NCI-H146 treated with DMSO at 0.1 percent for 48 hours (cell line): ENCODE measurements around the gene HYAL2.
A peak's percentile ranks its signal among the peaks of the same experiment; 100 is the strongest.

ENCODE experiments used
- DNase-seq: peaks from one replicate; lab custom pipeline; 2025; ENCODE audit not compliant: unreplicated experiment; lab: John Stamatoyannopoulos, UW

HYAL2 gene

GRCh38 chr3:50322386-50323091, at the start of gene HYAL2:
TSS of gene HYAL2 (minus strand) at chr3:50322745. CDS start at chr3:50320489, 2,256 bp downstream.
- no peak for DNase-seq

- DNase-seq, result no peak
Observed at GRCh38 chr3:50371133-50371685, 48.7 kb upstream of the HYAL2 start.

DNA sequence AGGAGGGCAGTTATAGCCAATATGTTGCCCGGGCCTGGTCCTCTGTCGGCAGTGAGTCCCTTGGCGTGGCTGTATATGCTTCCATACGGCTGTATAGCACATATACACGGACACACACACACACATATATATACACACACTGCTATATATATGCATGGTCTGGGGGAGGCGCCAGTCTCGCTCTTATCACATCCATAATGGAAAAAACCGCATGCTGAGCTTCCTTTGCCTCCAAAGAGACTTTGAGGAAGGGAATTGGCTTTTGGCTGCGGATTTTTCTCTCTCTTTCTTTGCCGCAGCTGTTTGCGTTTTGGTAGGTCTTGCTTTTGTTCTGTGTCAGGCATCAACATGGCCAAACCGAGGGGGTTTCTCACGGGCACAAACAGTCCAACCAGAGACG, 48.0 kb upstream of the HYAL2 start:
- DNase-seq, result no peak

DNA sequence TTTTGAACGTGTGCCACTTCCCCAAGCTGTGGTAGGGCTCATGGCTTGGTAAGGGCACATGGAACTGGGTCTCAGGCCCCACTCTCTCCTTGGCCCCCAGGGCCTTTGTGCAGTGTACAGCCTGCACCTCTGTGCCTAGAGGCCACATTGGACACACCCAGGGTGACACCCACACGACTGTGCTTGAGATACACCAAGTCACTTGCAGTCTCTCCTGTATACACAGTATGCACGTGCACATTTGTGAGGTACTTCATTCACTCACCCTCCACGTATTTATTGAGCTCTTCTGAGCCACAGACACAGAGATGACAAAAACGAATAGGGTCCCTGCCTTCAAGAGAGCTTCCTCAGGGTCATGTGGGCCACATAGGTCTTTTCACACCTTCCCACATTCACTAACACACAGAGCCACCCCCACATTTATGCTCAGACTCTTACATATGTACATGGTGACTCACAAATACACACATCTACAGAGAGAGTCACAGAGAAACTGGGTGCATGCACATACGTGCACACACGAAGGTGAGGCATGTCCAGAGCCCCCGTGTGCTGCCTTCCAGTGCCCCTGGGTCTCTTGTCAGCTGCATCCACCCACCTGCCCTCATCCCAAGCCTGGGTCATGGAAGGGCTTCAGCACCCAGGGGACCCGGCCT, 46.6 kb upstream of the HYAL2 start:
- no peak for DNase-seq

GRCh38 chr3:50365842-50366220, 43.3 kb upstream of the HYAL2 start:
- DNase-seq, result no peak

DNA sequence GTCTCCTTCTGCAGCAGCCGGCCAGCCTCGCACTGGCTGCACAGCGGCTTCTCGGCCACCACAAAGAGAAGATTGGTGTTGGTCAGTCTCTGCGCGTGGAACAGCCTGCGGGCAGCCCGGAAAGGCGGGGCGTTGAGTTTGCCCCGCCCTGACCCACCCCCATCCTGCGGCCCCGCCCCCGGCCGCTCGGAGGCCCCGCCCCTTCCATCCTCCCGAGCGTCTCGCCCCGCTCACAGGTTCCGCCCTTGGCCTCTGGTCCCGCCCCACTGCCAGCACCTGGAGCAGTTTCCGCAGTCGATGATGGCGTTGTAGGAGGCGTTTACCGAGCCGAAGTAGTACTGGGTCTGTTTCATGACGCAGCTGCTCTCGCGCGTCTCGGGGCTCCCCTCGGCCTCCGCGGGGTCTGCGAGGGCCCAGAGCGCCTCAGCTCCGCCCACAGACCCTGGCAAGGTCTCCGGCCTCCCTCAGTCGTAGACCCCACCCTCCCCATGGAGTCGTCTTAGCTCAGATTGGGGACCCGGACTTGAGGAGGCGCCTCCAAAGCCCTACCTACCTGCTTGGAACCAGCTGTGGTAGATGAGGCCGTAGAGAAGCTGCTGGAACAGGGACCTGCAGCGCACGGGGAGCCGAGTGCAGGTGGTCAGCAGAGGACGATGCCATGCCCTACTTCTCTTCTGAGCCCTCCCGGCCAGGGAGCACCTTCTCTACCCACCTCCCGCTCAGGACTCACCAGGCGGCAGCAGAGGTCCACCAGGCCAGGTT, 42.7 kb upstream of the HYAL2 start:
- peak; percentile 58 for DNase-seq

GRCh38 chr3:50364573-50365079, 42.1 kb upstream of the HYAL2 start:
- no peak for DNase-seq

DNA sequence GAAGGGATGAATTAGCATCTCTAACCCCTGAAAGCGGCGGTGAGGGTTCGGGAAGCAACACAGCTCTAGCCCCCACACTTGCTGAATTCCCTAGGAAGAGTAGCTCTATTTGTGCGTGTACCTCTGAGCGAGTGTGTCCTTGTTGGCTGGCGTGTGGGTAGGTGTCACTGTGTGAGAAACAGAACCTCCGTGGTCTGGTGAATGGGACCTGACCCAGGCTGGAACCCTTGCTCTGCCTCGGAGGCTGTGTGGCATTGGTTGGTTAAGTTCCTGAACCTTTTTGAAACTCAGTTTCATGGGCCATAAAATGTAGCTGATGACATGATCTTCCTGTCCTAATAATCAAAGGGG, 37.2 kb upstream of the HYAL2 start:
- no peak for DNase-seq

DNA sequence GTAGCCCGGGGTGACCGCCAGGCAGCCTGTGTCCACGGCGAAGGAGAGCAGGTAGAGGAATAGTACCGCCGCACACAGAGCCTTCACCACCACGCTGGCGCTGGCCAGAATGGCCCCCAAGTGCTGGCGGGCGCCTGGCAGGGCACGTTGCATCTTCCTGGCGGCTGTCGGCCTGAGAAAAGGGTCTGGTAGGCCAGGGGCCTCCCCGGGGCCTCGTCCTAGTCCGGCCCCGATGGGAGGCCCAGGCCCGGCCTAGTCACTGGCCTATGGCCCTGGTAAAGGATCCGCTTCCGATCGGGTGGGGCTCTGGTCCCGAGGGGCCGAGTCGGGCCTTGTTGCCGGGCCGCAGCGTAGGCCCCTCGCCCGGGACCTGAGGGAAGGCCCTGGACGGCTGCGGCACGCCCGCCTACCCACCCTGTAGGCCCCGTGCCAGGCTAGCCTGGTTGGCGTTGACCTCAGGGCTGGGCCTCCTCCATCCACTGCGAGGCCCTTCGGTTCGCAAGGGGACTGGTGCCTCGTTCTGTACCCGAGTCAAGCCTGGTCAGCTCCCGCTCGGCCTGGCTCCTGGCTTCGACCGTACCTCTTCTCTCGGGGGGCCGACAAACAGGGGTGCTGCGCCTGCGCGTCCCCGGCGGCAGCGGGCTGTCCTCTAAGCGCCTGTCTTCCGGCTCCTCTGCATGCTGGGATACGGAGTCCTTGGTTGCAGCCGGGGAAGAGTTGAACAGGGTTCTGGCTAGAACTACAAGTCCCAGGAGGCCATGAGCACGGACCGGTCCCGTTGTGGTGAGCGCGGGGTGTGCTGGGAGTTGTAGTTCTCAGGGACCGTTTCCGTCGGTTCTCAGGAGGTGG, 36.6 kb upstream of the HYAL2 start, which contains the start of gene TMEM115:
Gene TMEM115 (minus strand): TSS at position 611 of the 849 bp plus-strand sequence. CDS start 458 bp downstream, at position 153.
- peak; percentile 93 for DNase-seq

DNA sequence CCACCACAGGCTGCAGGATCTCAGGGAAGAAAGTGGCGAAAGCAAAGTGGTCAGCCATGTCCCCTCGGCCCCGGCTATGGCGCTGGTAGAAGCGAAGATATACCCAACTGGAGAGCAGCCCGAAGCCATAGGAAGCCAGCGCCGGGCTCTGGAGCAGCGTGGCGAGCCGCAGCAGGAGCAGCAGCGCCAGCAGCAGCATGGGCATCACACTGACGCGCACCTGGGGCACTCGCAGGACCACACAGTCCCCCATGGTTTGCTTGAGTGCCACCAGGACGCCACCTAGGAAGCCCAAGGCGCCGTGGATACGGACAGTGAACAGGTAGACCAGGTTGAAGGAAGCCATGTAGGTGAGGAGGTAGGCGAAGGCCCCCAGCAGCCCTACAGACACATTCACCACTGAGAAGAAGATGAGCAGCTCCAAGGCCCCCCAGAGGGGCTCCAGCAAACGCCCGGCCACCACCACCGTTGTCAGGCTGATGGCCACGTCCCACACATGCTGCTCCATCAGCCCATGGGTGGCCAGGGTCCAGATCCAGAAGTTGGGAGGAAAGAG, 35.9 kb upstream of the HYAL2 start:
- no peak for DNase-seq

- DNase-seq, result no peak
Observed at GRCh38 chr3:50357481-50357880, 34.9 kb upstream of the HYAL2 start.

DNA sequence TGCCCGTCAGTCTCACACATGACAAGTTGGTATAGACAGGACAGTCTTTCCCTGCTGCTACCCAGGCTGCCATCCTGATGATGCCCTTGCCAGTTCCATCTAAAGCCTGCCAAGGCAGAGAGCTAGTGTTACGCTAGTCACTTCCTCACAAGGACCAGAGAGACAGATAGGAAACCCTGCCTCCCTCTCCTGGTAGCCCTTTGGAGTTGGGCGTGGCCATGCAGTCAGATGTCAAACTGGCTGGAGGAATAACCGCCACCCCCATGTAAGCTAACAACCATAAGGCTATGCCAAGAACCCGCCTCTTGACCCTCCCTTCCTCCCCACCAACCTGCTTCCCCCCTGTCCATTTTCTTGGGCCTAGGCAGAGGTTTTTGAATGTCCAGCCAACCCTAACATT, 34.0 kb upstream of the HYAL2 start:
- no peak for DNase-seq

DNA sequence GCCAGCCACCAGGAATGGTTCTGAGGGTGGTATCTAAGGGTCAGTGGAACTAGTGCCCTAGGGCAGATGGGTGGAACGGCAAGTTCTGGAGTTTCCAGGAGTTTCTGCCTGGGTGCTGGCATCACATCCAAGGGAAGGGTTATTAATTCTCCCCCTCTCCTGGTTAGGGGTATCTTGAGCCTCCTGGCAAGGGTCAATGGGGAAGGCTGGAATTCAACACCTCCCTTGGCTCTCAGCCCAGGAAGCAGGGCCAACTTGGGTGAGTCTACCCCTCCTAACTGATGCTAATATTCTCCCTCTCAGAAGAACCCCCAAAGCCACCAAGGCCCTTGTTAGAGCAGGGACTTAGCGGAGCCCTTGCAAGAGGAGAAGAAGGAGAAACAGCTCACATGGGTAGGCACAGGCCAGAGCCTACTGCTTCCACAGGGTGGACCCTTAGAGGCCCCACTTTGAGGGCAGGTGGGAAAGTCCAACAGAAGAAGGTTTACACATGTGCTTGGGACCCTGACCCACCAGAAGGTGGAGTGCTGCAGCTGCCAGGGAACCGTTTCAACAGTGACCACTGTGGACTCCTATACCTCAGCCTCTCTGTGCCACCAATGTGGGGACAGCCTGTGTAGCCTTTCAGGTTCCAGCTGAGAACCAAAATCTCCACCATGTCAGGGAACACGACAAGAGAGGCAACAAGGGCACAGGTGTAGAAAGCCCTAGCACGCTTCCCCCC, 33.4 kb upstream of the HYAL2 start:
- DNase-seq, result no peak

DNA sequence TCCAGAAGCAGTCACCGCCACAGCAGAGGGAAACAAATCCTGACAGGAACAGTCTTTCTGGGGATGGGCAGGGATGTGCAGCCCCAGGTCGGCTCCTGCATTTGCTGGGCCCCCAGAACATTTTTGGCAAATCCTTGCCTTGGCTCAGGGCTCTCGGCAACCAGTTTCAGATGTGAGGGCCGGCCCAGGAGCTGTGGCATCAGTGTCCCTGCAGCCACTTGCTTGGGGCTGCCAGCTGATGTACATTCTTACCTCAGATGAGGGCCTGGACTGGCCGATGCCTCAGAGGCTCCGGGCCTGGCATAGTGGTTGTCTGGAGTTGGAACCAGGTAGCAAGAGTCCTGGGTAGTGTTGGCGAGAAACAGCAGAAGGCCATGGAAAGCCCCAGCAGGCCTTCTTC, 32.3 kb upstream of the HYAL2 start:
- no peak for DNase-seq

- no peak for DNase-seq
Observed at GRCh38 chr3:50354186-50354764, 31.7 kb upstream of the HYAL2 start.

- no peak for DNase-seq
Observed at GRCh38 chr3:50353245-50354004, 30.9 kb upstream of the HYAL2 start.

- DNase-seq, result no peak
Observed at GRCh38 chr3:50352781-50353180, 30.2 kb upstream of the HYAL2 start.

DNA sequence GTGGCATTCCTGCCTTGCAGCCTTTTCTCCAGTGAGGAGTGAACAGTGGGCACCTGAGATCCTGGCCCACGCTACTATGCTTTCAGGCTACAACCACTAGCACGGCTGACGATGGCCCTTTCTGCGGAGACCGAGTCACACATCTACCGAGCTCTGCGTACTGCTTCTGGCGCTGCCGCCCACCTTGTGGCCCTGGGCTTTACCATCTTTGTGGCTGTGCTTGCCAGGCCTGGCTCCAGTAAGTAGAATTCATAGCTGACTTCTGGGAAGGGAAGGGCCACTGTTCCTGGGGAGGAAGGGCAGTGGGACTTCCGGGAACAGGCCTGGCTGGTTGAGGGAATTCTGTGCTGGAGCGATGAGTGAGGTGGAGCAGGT, 28.8 kb upstream of the HYAL2 start:
- DNase-seq, result no peak
